Ammon's horn (tissue), 1 donor: ENCODE data around the gene ACOT4.
"Not testable (repeated sequence)": the region's sequence is repeated elsewhere in the genome, so short reads cannot be mapped to it uniquely, and the experiment has no call there.

Source experiments
- DNase-seq: peaks from one replicate; pipeline ENCODE4 v3.0.0-alpha.2; 2016; ENCODE audit warnings: low spot score

ACOT4 gene

GRCh38 chr14:73591690-73592449 lies at the start of gene ACOT4:
TSS of gene ACOT4 (plus strand) at chr14:73591873. CDS start at chr14:73591960, 87 bp downstream.
- peak; percentile 9 for DNase-seq

GRCh38 chr14:73542961-73543360 lies 48.7 kb upstream of the ACOT4 start:
- not testable (repeated sequence) for DNase-seq

- not testable (repeated sequence) for DNase-seq
Measured at GRCh38 chr14:73545353-73545752, 46.3 kb upstream of the ACOT4 start.

GRCh38 chr14:73549097-73549496 lies 42.6 kb upstream of the ACOT4 start:
- DNase-seq, result not testable (repeated sequence)

GRCh38 chr14:73549889-73550524 lies 41.7 kb upstream of the ACOT4 start:
- DNase-seq, result not testable (repeated sequence)

GRCh38 chr14:73553845-73554244 lies 37.8 kb upstream of the ACOT4 start:
- DNase-seq, result no peak

- DNase-seq, result not testable (repeated sequence)
Measured at GRCh38 chr14:73557201-73557600, 34.5 kb upstream of the ACOT4 start.

GRCh38 chr14:73558238-73558637 lies 33.4 kb upstream of the ACOT4 start:
- not testable (repeated sequence) for DNase-seq

- DNase-seq, result not testable (repeated sequence)
Measured at GRCh38 chr14:73562256-73562655, 29.4 kb upstream of the ACOT4 start.

- not testable (repeated sequence) for DNase-seq
Measured at GRCh38 chr14:73562696-73563095, 29.0 kb upstream of the ACOT4 start.

GRCh38 chr14:73566431-73566830 lies 25.2 kb upstream of the ACOT4 start:
- DNase-seq, result not testable (repeated sequence)

- DNase-seq, result not testable (repeated sequence)
Measured at GRCh38 chr14:73566935-73567334, 24.7 kb upstream of the ACOT4 start.

GRCh38 chr14:73567358-73567757 lies 24.3 kb upstream of the ACOT4 start:
- no peak for DNase-seq

GRCh38 chr14:73567951-73568885 lies 23.5 kb upstream of the ACOT4 start:
- DNase-seq, result no peak

- DNase-seq, result not testable (repeated sequence)
Measured at GRCh38 chr14:73568886-73569184, 22.8 kb upstream of the ACOT4 start.

GRCh38 chr14:73569185-73569958 lies 22.3 kb upstream of the ACOT4 start, which contains the start of gene ACOT2:
TSS of gene ACOT2 (plus strand) at chr14:73569213. CDS start at chr14:73569241, 28 bp downstream.
- DNase-seq, result peak; percentile 79

- DNase-seq, result peak; percentile 32
Measured at GRCh38 chr14:73570913-73571312, 20.8 kb upstream of the ACOT4 start.

- not testable (repeated sequence) for DNase-seq
Measured at GRCh38 chr14:73573034-73573433, 18.6 kb upstream of the ACOT4 start.

GRCh38 chr14:73573740-73574139 lies 17.9 kb upstream of the ACOT4 start:
- not testable (repeated sequence) for DNase-seq

- DNase-seq, result not testable (repeated sequence)
Measured at GRCh38 chr14:73574251-73574650, 17.4 kb upstream of the ACOT4 start.

- DNase-seq, result no peak
Measured at GRCh38 chr14:73576391-73576790, 15.3 kb upstream of the ACOT4 start.
